Choroid plexus epithelial cell (primary cell): ENCODE data around the gene PRKCE.

ENCODE experiments used
- DNase-seq: peaks from one replicate; pipeline ENCODE4 v3.0.0-alpha.2; 2010; ENCODE audit warnings: low read depth
- H3K4me3 ChIP-seq: 2 replicates; pipeline ENCODE4 v1.5.1; 2011; ENCODE audit warnings: low read depth, mild to moderate bottlenecking, control low read depth, low read length, moderate library complexity
- TF ChIP-seq, protein P1 (sequence below): conservative IDR thresholded peaks from 2 replicates; pipeline ENCODE4 v1.5.1; 2011; ENCODE audit warnings: low read depth, mild to moderate bottlenecking, control low read depth, inconsistent platforms, low read length, moderate library complexity

Gene PRKCE

DNA sequence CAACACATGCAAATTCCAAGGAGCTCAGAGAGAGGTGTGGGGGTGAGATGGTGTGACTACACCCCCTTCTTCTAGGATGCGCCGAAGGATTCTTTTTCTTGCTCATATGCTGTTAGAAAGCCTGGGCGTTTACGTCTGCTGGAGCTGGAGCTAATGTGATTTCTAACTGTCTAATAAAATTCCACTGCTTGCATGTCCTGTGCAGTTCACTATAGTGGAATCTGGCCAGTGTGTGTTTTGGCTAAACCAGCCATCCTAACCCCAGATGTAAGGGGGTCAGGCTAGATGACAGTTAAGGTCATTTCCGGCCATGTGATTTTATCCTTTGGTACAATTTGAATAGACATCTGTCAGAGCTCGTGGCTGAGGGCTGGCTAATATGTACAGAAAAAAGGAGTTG is 194.1 kb downstream of the PRKCE start:
- TF ChIP-seq, protein P1, sequence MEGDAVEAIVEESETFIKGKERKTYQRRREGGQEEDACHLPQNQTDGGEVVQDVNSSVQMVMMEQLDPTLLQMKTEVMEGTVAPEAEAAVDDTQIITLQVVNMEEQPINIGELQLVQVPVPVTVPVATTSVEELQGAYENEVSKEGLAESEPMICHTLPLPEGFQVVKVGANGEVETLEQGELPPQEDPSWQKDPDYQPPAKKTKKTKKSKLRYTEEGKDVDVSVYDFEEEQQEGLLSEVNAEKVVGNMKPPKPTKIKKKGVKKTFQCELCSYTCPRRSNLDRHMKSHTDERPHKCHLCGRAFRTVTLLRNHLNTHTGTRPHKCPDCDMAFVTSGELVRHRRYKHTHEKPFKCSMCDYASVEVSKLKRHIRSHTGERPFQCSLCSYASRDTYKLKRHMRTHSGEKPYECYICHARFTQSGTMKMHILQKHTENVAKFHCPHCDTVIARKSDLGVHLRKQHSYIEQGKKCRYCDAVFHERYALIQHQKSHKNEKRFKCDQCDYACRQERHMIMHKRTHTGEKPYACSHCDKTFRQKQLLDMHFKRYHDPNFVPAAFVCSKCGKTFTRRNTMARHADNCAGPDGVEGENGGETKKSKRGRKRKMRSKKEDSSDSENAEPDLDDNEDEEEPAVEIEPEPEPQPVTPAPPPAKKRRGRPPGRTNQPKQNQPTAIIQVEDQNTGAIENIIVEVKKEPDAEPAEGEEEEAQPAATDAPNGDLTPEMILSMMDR = no peak
- no peak overlapping the region for H3K4me3 ChIP-seq
- no peak for DNase-seq

DNA sequence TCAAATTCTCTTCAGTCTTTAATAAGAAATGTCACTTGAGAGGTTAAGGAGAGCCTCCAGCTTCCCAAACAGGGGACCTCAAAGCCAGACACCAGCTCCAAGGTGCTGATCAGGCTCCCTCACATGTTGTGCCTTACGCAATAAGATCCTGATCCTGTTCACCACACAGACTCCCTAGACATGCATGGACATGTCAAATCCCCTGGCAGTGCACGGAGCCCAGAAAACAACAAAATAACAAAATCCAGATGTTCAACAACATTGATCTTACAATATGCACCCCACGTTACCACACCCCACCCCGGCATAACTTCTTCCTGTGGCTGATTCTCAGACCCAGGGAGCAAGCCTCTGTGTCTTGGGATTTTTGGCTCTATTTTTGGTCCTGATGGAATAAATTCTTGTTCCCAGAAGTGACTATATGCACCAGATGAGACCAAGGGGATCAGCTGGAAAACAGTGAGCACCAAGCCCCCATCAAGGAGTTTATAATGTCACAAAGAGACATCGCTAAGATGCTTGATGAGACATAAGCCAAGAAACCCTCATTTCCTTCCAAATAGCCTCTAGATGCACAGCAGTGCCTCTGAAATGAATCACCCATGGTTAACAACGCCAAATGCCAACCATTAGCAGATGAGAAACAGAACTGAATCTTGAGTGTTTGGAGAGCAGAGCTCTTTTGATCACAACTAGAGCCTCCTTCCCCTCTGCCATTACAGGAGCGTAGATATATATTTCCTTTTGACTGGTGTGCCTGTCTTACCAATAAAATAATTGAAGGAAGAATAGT is 198.2 kb downstream of the PRKCE start:
- H3K4me3 ChIP-seq = no peak overlapping the region
- TF ChIP-seq, protein P1 = no peak
- peak; percentile 58 for DNase-seq

DNA sequence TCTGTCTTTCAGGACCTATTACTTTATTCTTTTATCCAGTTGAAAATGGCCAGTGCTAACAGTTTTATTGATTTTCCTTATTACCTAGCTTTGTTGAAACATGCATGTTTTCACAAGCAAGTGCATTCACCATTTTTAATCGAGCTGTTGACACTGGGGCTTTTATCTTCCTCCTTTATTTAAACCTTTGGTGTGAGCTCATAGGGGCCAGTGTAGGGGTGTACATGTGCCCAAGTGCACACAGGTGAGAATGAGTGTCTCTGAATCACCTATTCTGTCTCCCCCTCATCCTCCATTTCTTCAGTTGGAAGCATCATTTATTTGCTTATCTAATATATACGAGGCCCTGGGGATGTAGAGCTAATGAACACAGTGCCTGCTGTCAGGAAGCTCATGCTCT is 199.1 kb downstream of the PRKCE start:
- no peak for DNase-seq

DNA sequence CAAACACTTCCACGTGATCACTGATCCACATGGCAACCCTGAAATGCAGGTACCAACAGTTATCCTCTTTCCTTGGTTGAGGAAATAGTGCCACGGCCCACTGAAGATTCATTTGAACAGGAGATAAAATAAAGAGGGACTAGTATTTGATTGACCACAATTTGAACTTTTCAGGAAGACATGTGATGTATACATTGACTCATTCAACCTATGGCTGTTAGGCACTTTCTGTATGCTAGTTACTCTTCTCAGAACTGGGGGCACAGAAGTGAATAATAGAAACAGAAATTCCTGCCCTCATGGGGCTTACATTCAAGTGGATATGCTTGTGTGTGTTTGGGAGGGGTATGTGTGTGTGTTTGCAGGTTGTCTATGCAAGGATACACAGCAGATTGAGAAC is 199.6 kb downstream of the PRKCE start:
- DNase-seq = no peak
- TF ChIP-seq, protein P1 = no peak
- H3K4me3 ChIP-seq = no peak overlapping the region

More for the DNA sequence above, 199.1 kb downstream of the PRKCE start:
- TF ChIP-seq, protein P1 = no peak
- H3K4me3 ChIP-seq = no peak overlapping the region

DNA sequence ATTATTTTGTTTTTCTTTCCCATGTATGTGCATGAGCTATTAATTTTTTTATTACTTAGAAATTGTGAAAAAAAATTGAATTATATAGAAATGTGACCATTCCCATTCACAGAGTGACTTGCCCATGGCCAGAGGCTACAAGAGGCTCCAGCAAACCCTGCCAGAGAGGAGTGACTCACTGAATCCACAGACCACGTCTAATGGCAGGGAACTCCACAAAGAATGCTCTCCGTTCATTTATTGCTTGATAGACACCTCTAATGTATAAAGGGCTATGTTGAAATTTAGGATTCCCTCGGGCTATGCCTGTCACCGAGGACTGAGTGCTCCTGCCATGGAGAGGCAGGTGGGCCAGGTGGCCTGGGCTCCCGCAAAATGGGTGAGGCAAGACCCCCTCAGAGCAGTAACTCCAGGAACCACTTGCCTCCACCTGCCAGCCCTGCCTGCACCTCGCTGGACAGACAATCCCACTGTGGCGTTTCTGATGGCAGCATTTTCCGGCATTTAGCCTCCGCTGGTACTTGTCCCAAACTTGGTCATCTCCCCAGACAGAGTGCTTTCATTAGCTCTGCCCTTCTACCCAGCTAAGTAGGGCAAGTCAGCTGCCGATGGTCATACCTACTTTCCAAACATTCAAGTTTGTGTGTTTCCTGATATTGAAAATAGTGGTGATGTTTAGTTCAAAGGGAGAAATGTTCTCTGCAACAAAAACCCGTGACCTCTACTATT is 200.3 kb downstream of the PRKCE start:
- H3K4me3 ChIP-seq = no peak overlapping the region
- DNase-seq = peak; percentile 52
- TF ChIP-seq, protein P1 = no peak

DNA sequence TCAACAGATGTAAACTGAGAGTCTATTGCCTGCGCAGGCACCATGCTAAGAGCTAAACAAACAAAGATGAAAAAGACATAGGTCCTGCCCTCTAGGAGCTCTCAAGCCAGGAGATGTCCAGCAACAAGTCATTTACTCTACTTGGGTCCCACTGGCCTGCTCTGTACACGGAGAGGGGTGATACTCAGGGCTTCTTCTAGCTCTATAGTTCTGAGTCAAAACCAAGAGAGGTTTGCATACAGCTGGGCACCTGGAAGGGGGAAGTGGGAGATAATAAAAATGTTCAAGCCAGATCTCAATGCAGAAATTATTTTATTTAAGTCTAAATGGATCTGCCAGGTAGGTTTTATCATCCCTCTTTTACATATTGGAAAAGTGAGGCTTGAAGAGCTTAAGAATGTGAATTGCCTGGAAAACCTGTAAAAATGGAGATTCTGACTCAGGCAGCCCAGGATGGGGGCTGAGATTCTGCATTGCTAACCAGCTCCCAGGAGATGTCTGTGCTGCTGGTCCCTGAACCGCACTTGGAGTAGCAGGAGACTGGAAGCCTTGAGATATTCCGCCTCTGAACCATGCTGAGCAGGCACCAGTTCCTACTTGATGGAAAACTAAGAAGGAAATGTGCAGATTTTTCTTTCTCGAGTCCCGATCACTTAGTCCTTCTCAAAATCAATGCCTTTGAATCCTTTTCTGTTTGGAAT is 201.1 kb downstream of the PRKCE start:
- TF ChIP-seq, protein P1 = no peak

More for the DNA sequence above, 201.1 kb downstream of the PRKCE start:
- H3K4me3 ChIP-seq = no peak overlapping the region
- no peak for DNase-seq
